Ectodermal cell (in vitro differentiated cells): Measurements from ENCODE around the gene BAHD1.

Experiments used
- H3K27ac ChIP-seq: 2 replicates; pipeline ENCODE4 v1.7.0; 2013; ENCODE audit warnings: mild to moderate bottlenecking, low read depth, low read length; ENCODE audit not compliant: insufficient read depth, poor library complexity, severe bottlenecking
- H3K27me3 ChIP-seq: 2 replicates; pipeline ENCODE4 v1.7.0; 2013; ENCODE audit warnings: mild to moderate bottlenecking, low read length; ENCODE audit not compliant: insufficient read depth, control insufficient read depth, poor library complexity, severe bottlenecking
- H3K36me3 ChIP-seq: one replicate; pipeline ENCODE4 v1.7.0; 2013; ENCODE audit warnings: low read length; ENCODE audit not compliant: control insufficient read depth, insufficient read depth
- H3K4me1 ChIP-seq: one replicate; pipeline ENCODE4 v1.7.0; 2013; ENCODE audit warnings: low read length; ENCODE audit not compliant: control insufficient read depth, insufficient read depth
- H3K4me3 ChIP-seq: 2 replicates; pipeline ENCODE4 v1.7.0; 2013; ENCODE audit warnings: low read depth, low read length, control low read depth; ENCODE audit not compliant: insufficient read depth
- H3K9me3 ChIP-seq: 2 replicates; pipeline ENCODE4 v1.7.0; 2013; ENCODE audit warnings: mild to moderate bottlenecking, low read length, moderate library complexity; ENCODE audit not compliant: control insufficient read depth
- WGBS, 2 experiments: methylation state at CpG; one replicate each; pipeline ENCODE4 v1.1.7; 2013; ENCODE audit warnings: missing lambda C conversion rate in 2 of 2; 5-methylcytosine and 5-hydroxymethylcytosine counted together

Gene BAHD1

GRCh38 chr15:40424483-40425115 is 16.2 kb upstream of the BAHD1 start:
- H3K27me3 ChIP-seq: no peaks in the 10 kb centered on the region
- no peaks in the 10 kb centered on the region for H3K9me3 ChIP-seq
- no peak overlapping the region for H3K4me3 ChIP-seq
- no peaks in the 10 kb centered on the region for H3K36me3 ChIP-seq
- 88 to 89% methylated on average over 6 of the region's 6 CpGs for WGBS, 2 experiments
- H3K4me1 ChIP-seq: no peaks in the 10 kb centered on the region
- H3K27ac ChIP-seq: no peak overlapping the region

GRCh38 chr15:40425681-40426080 is 15.1 kb upstream of the BAHD1 start:
- no peak overlapping the region for H3K4me3 ChIP-seq
- no peak overlapping the region for H3K27ac ChIP-seq
- H3K4me1 ChIP-seq: peaks cover 7% of the 10 kb centered on the region
- H3K36me3 ChIP-seq: no peaks in the 10 kb centered on the region
- WGBS, 2 experiments: 91% methylated on average over 5 of the region's 5 CpGs
- H3K27me3 ChIP-seq: no peaks in the 10 kb centered on the region
- H3K9me3 ChIP-seq: no peaks in the 10 kb centered on the region

DNA sequence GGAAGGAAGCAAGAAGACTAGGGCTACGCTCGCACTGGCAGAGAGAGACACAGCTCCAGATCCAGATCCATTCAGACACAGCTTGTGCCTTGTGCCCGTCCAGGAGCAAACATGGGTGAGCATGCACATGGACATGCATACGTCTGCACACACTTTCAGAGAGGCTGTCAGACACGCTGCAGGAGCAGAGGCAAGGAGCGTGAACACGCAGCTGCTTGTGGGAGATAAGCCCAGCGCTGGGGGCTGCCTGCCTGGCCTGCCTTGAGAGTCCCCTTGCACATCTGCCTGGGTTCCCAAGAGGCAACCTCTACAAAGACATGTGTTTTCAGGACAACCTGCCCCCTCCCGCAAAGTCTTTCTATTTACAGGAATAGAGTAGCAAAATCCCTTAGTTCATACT is 13.6 kb upstream of the BAHD1 start:
- 92 to 94% methylated on average over 9 of the region's 9 CpGs for WGBS, 2 experiments
- Histone ChIP-seq H3K27me3 (no peaks in the 10 kb centered on the region), H3K36me3 (no peaks in the 10 kb centered on the region), H3K4me1 (peaks cover 8% of the 10 kb centered on the region), H3K4me3 (no peak overlapping the region), H3K9me3 (no peaks in the 10 kb centered on the region), H3K27ac (no peak overlapping the region)

DNA sequence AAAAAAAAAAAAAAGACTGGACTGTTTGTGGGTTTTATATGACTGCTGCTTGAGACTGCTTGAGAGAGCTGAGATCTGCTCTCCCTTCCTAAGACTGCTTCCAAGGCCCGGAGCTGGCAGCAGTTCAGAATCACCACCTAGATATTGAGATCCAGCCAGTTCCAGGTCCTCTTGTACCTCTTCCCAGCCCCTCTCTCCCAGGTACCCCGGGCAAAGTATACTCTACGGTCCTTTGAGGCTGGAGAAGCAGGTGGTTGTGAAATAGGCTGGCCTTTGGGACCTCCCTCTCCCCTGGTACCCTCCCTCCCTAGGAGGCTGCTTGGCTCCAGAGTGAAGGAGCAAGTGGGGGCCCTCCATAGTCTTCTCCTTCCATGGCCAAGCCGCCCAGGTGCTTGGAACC is 12.6 kb upstream of the BAHD1 start:
- no peak overlapping the region for H3K27ac ChIP-seq
- peaks cover 6% of the 10 kb centered on the region for H3K27me3 ChIP-seq
- 90 to 91% methylated on average over 4 of the region's 4 CpGs for WGBS, 2 experiments
- H3K9me3 ChIP-seq: no peaks in the 10 kb centered on the region
- no peak overlapping the region for H3K4me3 ChIP-seq
- peaks cover 8% of the 10 kb centered on the region for H3K4me1 ChIP-seq
- no peaks in the 10 kb centered on the region for H3K36me3 ChIP-seq

- 85 to 88% methylated on average over 10 of the region's 10 CpGs for WGBS, 2 experiments
- H3K36me3 ChIP-seq: no peaks in the 10 kb centered on the region
- H3K27me3 ChIP-seq: peaks cover 16% of the 10 kb centered on the region
Observed at GRCh38 chr15:40429068-40429710, 11.6 kb upstream of the BAHD1 start.

DNA sequence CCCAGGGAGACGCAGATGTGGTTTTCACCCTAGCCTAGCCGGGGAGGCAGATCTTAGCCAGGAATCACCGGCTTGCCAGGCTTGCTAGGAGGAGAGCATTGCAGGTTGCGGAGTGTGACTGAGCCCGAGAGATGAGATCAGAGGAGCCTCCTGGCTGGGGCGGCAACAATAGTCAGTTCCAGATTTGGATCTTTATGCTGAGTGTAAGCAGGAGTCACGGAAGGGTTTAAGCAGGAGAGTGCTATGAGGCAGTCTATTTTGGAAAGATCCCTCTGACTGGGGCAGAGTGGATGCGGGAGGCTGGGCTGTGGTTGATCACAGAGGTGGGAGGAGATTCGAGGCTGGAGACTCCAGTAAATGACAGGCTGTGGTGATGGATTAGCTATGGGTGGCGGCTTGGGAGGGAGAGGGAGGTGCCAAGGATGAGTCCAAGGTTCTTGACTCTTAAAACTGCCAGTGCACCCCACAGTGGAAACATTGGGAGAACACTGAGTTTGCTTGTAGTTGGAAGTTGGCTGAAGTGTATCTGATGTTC is 10.4 kb upstream of the BAHD1 start:
- H3K4me3 ChIP-seq: no peak overlapping the region
- peaks cover 27% of the 10 kb centered on the region for H3K27me3 ChIP-seq
- H3K4me1 ChIP-seq: peaks cover 8% of the 10 kb centered on the region
- 57 to 60% methylated on average over 10 of the region's 10 CpGs for WGBS, 2 experiments
- H3K36me3 ChIP-seq: no peaks in the 10 kb centered on the region
- no peak overlapping the region for H3K27ac ChIP-seq
- H3K9me3 ChIP-seq: no peaks in the 10 kb centered on the region

More at GRCh38 chr15:40429068-40429710, 11.6 kb upstream of the BAHD1 start:
- H3K4me3 ChIP-seq: no peak overlapping the region
- H3K27ac ChIP-seq: no peak overlapping the region
- peaks cover 8% of the 10 kb centered on the region for H3K4me1 ChIP-seq
- H3K9me3 ChIP-seq: no peaks in the 10 kb centered on the region

GRCh38 chr15:40435023-40435709 is 5.6 kb upstream of the BAHD1 start:
- Histone ChIP-seq H3K9me3 (no peaks in the 10 kb centered on the region), H3K27me3 (peaks cover 76% of the 10 kb centered on the region), H3K4me1 (peaks cover 39% of the 10 kb centered on the region), H3K27ac (no peak overlapping the region), H3K4me3 (peak overlapping the region; percentile 49), H3K36me3 (no peaks in the 10 kb centered on the region)
- WGBS, 2 experiments: 47 to 50% methylated on average over 20 of the region's 20 CpGs

DNA sequence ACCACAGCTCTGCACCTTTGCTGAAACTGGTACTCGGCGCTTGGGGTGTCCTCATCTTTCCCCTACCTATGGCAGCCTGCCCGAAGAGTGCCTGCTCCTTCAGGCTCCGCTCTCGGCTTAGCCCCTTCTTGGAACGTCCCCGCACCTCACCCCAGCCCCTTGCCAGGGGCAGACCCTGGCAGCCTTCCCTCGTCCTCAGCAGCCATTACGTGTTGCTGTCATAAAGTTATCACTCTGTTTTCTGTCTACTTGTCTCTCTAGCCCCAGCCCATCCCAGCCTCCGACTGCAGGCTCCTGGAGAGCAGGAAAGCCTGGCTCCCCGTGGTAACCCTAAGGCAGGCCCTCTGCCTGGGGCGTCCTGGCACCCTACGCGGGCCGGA is 5.1 kb upstream of the BAHD1 start:
- Histone ChIP-seq H3K27ac (no peak overlapping the region), H3K9me3 (no peaks in the 10 kb centered on the region), H3K27me3 (peaks cover 77% of the 10 kb centered on the region), H3K36me3 (no peaks in the 10 kb centered on the region), H3K4me1 (peaks cover 33% of the 10 kb centered on the region), H3K4me3 (peak overlapping the region; percentile 49)
- WGBS, 2 experiments: 14 to 17% methylated on average over 15 of the region's 15 CpGs

DNA sequence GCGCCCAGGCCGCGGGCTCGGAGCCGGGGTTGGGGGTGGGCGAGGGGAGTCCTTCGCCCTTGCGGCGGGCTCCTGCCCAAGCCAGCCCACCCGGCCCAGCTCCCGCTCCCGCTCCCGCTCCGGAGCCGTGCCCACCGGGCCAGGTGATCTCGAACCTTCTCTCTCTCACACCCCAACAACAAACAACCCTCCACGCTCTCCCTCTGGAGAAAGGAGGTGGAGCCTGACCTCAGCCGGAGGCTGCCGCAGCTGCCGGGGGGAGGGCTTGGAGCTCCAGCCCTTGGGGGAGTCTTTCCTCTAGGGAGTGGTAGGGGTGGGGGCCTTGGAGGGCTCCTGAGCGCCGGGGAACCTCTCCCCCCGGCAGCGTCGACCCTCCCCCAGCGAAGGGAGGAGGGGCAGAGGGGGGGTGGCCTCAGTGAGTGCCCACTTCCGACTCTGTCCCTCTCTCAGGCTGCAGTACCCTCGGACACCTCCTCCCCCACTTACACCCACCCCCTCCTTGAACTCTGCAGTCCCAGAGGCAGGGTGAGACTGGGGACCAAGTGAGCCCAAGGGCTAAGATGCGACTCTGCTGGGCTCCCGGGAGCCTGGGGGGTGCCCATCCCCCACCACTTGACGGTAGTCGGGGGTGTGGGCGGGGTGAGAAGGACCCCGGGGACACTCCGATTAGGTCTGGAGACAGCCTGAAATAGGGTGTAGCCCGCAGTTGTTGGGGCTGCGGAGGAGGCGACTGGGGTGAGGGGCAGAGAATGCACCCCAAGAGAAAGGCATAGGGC is 4.4 kb upstream of the BAHD1 start:
- Histone ChIP-seq H3K36me3 (no peaks in the 10 kb centered on the region), H3K27ac (no peak overlapping the region), H3K4me3 (peak overlapping the region; percentile 49), H3K27me3 (peaks cover 77% of the 10 kb centered on the region), H3K4me1 (peaks cover 33% of the 10 kb centered on the region), H3K9me3 (no peaks in the 10 kb centered on the region)
- WGBS, 2 experiments: 1% methylated on average over 39 of the region's 39 CpGs
